Heart left ventricle (tissue), 13 donors: ENCODE measurements around the gene POLG.

ENCODE experiments used
- CTCF ChIP-seq, 12 donors: fragments of 200-600 bp; sonication (generic) in 4 of 12; IDR thresholded peaks; one replicate each; pipeline versions ENCODE4 v1.5.0 to v1.8.0; 2018 to 2022; ENCODE audit warnings: antibody characterized with exemption in 12 of 12, mild to moderate bottlenecking in 5 of 12
- POLR2A ChIP-seq, 2 donors: fragments of 450-650 bp; IDR thresholded peaks; one replicate each; pipeline ENCODE4 v1.6.1; 2017; ENCODE audit warnings: antibody characterized with exemption in 2 of 2, mild to moderate bottlenecking in 2 of 2, moderate library complexity in 2 of 2
- donor health status: ischemic (EF 13 %, LVEDD 7.1; RV severe dilation, severe dysfunction).
- donor health status: DM: no; HTN: yes; CAD: no.
- donor health status: DM: no; HTN: no; CAD: no.
- donor health status: ischemic (EF 25% LVEDD 6.9; RV normal size, moderate dysfunction).
- donor health status: ischemic (EF 25% LVEDD 5.7; RV mildly dilated, moderate dysfunction).
- donor health status: ischemic (EF 35%, LVEDD 5.7; RV mildly dilated, moderate dysfunction).
- donor health status: nonischemic (EF 11% LVEDD 7.7; RV severe dilation, severe dysfunction).
- donor health status: DM: yes; HTN: yes; CAD: no.
- donor health status: PGD.
- donor health status: ischemic (EF 29% LVEDD 5.4; RV normal size, mild dysfunction).
- donor health status: nonischemic (EF 23%, LVEDD 6.1; RV moderate dilation, normal function).

GRCh38 chr15:89366656-89367393 is 32.2 kb upstream of the POLG start:
- TF ChIP-seq POLR2A (IDR thresholded peaks at IDR 0.05), result no peak
- no peak for TF ChIP-seq CTCF (IDR thresholded peaks at IDR 0.05)
